HG02840 (cell line): ENCODE measurements around the gene STEAP2.
"Not testable (repeated sequence)": the region's sequence is repeated elsewhere in the genome, so short reads cannot be mapped to it uniquely, and the experiment has no call there.

Experiments used
- ATAC-seq: cut with Tn5 transposase; IDR thresholded peaks from one replicate; pipeline ENCODE4 v1.9.1; 2021; ENCODE audit warnings: mild to moderate bottlenecking, moderate library complexity, moderate number of reproducible peaks; ENCODE audit not compliant: unreplicated experiment, low FRiP score

STEAP2 gene

DNA sequence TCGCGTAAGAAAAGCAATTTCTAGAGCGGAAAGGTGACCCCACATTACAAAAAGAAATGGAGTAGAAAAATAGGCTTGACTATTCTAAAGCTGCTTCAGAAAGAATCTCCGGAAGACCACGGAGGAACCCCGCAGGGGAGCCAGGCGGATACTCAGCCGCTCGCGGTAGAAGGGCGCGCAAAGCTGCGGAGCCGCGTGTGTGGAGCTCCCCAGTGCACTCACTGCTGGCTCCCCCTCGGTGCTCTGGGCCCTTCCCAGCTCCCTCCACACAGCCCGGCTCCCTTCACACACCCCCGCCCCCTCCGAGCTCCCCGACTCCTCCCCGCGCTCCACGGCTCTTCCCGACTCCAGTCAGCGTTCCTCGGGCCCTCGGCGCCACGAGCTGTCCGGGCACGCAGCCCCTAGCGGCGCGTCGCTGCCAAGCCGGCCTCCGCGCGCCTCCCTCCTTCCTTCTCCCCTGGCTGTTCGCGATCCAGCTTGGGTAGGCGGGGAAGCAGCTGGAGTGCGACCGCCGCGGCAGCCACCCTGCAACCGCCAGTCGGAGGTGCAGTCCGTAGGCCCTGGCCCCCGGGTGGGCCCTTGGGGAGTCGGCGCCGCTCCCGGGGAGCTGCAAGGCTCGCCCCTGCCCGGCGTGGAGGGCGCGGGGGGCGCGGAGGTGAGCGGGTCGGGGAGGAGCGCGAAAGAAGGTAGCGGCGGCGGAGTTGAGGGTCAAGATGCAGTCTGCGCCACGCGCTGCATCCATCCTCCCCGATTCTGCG lies at the start of gene STEAP2:
Gene STEAP2 (plus strand): TSS at position 350 of the 758 bp plus-strand sequence. CDS start 13,343 bp downstream, outside the sequence.
- peak; percentile 67 for ATAC-seq

DNA sequence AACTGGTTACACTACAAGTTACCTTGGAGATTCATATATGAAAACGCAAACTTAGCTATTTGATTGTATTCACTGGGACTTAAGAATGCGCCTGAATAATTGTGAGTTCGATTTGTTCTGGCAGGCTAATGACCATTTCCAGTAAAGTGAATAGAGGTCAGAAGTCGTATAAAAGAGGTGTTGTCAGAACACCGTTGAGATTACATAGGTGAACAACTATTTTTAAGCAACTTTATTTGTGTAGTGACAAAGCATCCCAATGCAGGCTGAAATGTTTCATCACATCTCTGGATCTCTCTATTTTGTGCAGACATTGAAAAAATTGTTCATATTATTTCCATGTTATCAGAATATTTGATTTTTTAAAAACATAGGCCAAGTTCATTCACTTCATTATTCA lies 48.0 kb upstream of the STEAP2 start:
- ATAC-seq = no peak

DNA sequence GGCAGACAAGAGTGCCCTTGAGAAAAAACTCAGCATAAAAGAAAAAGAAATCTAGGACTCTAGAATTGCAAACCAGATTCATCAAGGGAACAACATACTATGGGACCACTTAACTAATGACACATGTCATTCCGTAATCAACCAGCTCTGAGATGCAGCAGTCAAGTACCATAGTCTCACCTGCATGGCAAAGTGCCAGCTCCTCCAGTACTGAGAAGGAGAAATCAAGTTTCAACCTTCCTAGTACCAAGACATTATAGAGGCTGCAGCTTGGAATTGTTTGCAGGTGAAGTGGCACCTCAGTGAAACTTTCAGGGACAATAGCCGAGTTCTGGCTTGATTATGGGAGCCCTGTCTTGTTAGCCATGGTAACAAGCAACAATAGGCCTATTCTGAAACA lies 45.8 kb upstream of the STEAP2 start:
- ATAC-seq = no peak

DNA sequence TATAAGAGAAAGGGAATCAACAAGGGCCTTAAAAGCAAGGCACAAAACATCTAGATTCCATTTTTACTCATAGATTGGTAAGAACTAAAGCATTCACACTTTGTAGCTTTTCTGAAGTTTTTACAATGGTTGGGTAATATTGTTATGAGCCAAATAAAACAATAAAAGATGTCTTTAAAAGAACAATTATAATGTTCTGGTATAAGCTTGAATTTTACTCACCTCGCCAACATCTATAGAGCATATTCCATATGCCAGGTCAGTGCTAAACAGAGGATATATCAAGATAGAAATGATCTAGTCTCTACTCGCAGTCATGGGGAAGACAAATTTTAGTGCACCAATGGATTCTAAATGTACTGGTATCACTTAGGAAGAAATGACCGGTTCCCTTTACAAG lies 45.4 kb upstream of the STEAP2 start:
- ATAC-seq = no peak

DNA sequence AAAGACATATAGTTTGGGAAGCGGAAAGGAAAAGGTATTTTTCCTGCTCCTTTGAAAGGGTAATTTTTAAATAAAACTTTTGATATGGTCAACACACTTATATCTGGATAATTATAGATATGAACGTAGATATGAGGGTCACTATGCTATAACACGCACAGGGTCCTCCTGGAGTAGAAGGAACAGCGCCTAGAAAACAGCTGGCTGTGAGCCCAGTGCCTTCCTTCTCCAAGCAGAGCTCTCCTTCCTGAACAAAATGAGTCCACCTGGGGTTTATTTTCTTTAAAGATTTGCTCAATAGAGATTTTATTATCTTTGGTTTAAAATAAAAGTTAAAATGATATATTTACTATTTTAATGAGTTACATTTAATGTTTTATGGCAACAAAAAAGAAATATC lies 44.2 kb upstream of the STEAP2 start:
- ATAC-seq = no peak

DNA sequence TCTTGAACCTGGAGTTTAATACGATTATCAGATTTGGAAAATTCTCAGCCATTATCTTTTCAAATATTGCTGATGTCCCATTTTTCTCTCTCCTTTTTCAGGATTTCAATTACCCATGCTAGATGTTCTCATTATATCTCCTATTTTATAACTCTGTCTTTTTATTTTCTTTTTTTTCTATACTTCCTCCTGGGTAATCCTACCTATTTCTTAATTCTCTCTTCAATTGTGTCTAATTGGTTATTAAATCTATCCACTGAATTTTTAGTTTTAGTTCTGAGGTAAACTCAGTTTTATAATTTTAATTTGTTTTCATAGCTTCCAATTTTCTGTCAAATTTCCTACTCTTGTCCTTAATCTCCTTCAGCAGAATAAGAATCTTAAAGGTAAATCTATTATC lies 41.6 kb upstream of the STEAP2 start:
- ATAC-seq = no peak

DNA sequence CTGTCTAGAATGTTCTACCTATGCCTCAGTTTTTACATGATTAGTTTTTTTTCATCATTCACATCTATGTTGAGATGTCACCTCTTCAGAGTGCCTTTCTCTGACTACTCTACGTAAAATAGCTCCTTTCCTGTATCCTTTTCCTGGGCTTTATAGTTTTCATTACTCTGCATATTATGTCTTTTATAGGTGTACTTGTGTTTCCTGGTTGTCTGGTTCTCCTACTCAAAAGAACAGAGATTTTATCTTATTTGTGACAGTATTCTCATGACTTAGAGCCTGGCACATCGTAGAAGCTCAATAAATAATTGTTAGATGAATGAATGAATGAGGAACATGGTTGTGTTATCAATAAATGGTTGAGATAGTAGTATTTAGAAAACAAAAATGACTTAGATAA lies 39.4 kb upstream of the STEAP2 start:
- ATAC-seq = no peak

DNA sequence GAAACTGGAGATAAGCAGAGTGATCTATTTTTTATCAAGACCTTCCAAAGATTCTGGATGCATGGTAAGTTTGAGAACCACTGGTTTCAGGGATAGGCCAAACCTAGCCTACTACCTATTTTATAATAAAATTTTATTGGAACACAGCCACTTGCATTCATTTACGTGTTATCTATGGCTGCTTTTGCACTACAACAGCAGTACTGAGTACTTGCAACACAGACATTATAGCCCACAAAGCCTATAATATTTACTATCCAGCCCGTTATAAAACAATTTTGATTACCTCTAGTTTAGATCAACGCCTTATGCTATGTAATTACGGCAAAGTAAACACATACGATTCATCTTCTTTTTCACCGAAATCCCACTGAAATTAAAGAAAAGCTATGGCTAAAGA lies 38.9 kb upstream of the STEAP2 start:
- no peak for ATAC-seq

DNA sequence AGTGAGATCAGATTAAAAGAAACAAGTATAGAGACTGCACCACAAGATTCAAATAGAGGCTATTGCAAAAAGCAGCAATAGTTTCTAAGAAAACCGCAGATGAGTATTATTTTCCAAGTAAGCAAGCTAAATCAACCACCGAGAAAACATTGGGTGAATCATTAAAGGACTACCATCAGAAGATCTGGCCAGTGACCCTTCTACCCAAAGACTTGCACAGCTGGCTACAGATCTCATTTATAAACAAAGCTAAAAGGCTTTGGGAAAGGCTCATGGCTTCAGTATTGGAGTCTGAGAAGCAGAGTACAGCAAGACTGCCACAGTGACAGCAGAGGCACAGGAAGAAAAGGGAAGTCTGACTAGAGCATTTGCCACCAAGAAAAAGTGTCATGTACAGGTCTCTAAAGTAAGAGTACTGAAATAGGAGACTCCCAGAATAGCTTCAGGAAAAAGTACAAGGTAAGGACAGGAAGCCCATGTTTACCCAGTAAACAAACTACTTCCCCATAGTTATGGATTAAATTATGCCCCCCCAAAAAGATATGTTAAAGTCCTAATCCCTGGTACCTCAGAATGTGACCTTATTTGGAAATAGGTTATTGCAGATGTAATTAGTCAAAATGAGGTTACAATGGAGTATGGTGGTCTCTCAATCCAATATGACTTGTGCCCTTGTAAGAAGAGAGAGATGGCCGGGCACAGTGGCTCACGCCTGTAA lies 38.3 kb upstream of the STEAP2 start:
- ATAC-seq = peak; percentile 96

DNA sequence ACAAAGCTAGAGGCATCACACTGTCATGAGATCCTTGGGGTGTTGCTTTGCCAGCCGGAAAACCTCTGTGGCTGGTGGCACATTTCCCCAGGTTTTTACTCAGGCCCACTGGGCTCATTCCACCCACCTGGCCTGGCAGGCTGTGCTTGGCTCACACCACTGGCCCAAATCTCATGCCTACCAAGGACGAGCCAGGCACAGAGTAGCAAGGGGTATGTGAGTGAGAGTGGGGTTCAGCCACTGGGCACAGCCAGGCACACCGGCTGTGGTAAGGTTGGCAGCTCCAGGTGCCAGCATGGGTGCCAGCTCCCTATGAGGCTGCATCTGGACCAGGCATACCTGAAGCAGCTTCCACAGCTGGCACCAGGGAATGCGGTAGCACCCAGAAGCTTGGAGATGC lies 35.9 kb upstream of the STEAP2 start:
- no peak for ATAC-seq

DNA sequence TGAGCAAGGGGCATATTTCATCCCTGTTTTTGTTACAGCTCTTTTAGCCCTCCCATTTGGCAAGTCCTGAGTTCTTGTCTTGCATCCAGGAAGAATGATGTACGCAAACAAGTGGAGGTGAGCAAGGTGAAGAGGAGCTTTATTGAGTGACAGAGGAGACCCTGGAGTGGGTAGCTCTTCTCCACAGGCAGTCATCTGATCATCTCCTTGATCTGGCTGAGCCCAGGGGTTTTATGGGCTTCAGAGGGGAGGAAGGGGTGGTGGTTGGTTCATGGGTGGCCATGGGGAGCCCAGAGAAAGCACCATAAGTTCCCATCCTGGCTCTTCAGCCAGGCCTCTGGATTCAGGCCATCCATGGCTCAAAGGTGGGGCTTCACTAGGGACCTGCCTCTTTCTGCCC lies 35.3 kb upstream of the STEAP2 start:
- no peak for ATAC-seq

DNA sequence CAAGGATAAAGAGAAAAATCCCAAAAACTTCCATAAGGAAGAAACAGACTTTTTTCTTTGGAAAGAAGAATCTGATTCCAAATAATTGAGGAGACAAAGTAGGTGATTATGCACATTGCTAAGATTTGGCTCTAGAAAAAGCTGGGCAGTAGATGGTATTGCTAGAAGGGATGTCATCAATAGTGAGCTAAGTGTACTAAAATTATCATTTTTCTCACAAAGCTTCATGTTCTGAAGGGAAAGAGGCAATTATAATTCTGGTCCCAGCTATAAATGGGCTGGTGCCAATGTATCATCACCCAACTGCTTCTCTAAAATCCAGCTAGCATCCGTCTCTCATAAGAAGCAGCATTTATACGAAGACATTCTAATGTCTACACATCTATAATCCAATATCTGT lies 33.4 kb upstream of the STEAP2 start:
- ATAC-seq = no peak

DNA sequence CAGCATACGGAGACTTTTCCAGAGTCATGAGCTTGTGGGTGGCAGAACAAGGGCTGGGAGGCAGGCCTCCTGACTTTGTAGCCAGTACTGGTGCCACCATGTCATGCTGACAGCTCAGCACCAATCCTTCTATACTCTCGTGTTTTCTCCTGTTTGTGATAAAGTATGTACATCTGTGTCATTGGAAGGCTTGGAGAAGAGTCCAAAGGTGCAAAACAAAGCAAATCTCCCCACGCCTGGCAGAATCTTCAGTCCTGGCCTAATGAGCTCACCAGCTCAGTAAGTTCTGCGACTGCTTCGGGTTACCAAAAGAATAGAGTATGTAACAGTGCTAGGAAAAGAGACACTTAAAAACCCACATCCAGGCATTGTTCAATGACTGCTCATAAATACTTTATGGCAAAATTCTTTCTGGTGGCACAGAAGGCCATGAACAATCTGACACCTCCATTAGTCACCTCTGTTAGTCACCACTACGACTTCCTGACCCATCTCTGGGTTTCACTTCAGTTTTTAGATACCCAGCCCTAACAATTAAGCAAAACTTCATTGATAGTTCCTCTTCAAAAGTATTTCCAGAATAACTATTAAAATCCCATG lies 32.8 kb upstream of the STEAP2 start:
- peak; percentile 81 for ATAC-seq

DNA sequence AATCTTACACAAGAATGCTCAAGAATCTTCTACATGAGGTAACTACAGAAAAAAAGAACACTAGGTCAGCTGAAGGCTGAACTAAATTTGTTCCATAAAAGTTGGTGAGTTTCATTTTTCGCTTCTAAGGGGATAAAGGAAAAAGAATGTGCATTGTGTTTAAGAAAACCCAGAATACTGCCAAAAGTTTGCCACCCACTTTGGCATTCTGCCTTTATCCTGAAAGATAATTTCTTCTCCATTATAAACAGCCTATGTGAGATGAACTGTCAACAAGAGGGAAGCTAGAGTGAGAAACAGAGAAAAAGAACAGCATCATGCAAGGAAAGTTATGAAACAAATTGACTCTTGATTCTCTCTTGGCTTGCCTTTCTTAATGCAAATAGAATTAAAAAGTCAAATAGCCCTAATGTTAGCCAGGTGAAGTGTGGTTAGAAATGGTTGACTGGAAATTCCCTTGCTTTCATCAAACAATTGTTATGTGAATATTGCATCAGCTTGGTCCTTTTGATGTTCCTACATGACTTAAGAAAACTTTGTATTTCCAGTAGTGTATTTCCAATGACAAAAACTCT lies 31.4 kb upstream of the STEAP2 start:
- no peak for ATAC-seq

DNA sequence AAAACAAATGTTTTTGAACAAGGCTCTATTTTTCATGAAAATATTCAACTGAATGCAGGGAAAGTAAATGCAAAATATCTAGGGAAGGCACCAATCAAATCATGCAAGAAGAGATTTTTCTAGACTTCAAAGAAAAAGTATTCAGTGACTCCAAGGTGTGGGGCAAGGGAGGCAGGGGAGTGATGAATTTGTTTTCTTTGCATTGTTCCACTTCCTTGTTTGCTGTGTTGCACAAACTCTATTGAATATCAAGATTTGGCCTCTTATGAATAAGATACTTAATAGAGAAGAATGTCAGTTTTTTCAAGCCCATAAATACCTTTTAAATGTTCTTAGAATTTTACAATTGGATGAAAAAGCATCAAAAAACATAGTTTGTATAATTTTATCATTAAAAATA lies 30.9 kb upstream of the STEAP2 start:
- ATAC-seq = no peak

DNA sequence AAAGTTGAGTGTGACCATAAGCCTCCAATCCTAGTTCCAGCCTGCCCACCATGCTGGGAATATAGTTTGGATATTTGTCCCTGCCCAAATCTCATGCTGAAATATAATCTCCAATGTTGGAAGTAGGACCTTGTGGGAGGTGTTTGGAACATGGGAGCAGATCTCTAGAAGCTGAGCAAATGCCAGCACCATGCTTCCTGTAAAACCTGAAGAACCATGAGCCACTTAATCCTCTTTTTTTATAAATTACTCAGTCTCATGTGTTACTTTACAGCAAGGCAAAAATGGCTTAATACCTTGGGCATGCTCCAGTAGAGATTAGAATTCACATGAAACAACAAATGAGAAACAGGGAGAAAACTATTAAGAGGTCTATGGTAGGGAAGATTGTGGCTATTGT lies 30.1 kb upstream of the STEAP2 start:
- ATAC-seq = no peak

DNA sequence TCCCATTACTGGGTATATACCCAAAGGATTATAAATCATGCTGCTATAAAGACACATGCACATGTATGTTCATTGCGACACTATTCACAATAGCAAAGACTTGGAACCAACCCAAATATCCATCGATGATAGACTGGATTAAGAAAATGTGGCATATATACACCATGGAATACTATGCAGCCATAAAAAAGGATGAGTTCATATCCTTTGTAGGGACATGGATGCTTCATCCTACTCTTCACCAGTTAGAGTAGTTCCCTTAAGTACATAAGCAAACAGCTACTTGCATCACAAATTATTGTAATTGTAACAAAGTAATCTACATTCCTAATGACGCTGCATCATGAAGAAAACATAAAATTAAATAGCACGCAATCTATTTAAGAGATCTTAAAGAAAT lies 25.2 kb upstream of the STEAP2 start:
- not testable (repeated sequence) for ATAC-seq

DNA sequence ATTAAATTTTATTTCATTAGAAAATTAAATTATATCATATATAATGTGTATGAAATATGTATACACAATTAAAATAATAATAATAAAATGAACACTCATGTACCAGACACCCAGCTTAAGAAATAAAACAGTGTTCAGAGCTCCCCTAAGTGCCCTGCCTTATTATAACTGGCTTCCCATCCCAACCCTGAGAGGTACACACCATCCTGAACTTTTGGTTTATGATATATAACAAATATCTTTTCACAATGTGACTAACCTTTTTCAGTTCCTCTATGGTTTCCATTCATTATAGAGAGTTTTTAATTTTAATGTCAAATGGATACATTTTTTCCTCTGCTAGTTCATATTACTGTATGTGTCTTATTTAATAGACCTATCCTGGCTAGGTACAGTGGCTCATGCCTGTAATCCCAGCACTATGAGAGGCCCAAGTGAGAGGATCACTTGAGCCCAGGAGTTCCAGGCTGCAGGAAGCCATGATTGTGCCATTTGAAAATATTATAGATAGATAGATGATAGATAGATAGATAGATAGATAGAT lies 24.0 kb upstream of the STEAP2 start:
- no peak for ATAC-seq

DNA sequence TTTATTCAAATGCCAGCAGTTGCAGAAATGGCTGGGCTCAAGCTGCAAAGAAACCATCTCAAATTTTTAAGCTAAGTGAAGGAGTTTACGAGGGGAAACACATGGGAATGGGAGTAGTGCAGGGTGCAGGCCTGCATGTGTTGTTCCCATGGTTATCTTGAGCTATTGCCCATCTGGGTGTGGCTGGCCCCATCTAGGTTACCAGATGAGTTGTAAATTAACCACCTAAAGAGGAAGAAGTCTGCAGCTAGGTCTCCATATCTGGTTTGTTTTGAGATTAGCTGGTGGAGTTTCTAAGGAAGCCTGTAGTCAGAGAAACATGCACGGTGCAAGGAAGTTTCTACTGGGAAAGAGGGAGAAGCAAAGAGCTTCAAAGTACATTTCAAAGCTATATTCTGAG lies 23.3 kb upstream of the STEAP2 start:
- peak; percentile 83 for ATAC-seq

DNA sequence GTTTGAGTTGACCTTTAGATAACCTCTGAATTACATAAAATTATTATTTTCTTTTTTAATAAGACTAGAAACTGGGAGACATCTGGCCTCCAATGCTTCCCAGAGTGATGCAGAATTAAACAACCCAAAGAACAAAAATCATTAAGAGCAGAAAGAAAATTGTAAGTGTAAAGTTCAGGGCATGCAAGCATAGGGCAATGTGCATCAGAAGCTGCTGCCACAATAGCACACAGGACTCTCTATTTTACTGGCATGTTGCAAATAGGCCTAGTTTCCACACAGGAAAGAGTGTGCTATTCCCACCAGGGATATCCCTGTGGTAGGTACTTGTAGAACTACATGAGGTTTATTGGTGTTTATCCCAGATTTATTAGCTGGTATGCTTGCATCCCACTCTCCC lies 20.5 kb upstream of the STEAP2 start:
- ATAC-seq = no peak

DNA sequence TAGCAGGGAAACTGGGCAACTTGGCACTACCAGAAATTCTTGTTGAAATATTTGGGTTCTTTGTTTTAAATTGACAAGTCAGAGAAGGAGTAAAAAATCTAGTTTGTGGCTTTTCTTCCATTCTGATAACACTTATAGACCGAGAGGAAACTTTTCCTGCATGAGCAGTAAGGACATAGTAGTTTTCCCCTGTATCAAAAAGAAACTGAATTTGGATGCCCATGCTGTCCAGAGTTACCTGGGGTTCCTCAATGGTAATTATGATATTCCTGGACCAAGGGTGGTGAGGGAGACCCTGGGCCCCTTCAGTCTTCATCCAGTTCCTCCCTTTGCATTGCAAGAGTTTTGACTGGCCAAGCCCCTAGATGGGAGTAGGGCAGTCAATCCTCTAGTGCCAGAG lies 19.9 kb upstream of the STEAP2 start:
- ATAC-seq = no peak
